ENCODE data around the gene CD44. TPM values are rescaled to one million over a fixed set of nuclear protein-coding genes. Genes with fewer than 3 reads are reported as not detected.
"Not testable (repeated sequence)": the region's sequence is repeated elsewhere in the genome, so short reads cannot be mapped to it uniquely, and the experiment has no call there.

The CD44 gene
- 0.65 and 1.4 TPM in 2 replicates for total RNA-seq
- long read RNA-seq, partial matches to known transcripts: 0 of 1 reads
- long read RNA-seq, other reads (novel, unspliced or antisense): 1 of 1 reads

DNA sequence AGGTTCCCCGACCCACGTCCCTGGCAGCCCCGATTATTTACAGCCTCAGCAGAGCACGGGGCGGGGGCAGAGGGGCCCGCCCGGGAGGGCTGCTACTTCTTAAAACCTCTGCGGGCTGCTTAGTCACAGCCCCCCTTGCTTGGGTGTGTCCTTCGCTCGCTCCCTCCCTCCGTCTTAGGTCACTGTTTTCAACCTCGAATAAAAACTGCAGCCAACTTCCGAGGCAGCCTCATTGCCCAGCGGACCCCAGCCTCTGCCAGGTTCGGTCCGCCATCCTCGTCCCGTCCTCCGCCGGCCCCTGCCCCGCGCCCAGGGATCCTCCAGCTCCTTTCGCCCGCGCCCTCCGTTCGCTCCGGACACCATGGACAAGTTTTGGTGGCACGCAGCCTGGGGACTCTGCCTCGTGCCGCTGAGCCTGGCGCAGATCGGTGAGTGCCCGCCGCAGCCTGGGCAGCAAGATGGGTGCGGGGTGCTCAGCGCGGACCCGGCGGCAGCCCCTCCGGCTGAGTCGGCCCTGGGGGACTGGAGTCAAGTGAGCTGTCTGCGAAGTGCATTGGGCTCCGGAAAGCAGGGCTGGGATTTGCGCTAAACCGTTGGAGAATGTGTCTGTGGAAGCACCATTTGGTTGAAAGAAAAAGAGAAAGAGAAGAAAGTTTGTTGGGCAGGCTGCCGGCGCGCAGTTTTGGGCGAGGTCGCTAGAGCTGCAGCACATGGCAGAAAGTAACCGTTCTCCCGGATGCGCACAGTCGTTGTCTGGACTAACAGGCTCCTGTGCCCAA lies at the start of gene CD44:
Gene CD44 (plus strand): TSS at position 229 of the 779 bp plus-strand sequence. CDS start 133 bp downstream, at position 362.
- TF ChIP-seq CTCF (conservative IDR thresholded peaks at IDR 0.05): no peak
- DNase-seq (ENCODE audit: low read depth, low spot score): peak; percentile 14
- Mint-ChIP-seq H3K36me3 (ENCODE audit: low read depth) (peaks cover 4% of the 10 kb centered on the region), H3K4me1 (peaks cover 13% of the 10 kb centered on the region), H3K4me3 (peak within 1 kb of the TSS; percentile 68), H3K27ac (ENCODE audit: unreplicated experiment) (no peak within 1 kb of the TSS), H3K9me3 (no peaks in the 10 kb centered on the region), H3K27me3 (ENCODE audit: low read depth) (peaks cover 80% of the 10 kb centered on the region)

GRCh38 chr11:35089666-35090065 lies 49.3 kb upstream of the CD44 start:
- Mint-ChIP-seq H3K27me3 (ENCODE audit: low read depth) (no peaks in the 10 kb centered on the region), H3K36me3 (ENCODE audit: low read depth) (peaks cover 2% of the 10 kb centered on the region), H3K27ac (ENCODE audit: unreplicated experiment) (no peak overlapping the region), H3K4me1 (peaks cover 9% of the 10 kb centered on the region), H3K9me3 (peaks cover 6% of the 10 kb centered on the region), H3K4me3 (no peak overlapping the region)
- no peak for DNase-seq (ENCODE audit: low read depth, low spot score)
- no peak for TF ChIP-seq CTCF (conservative IDR thresholded peaks at IDR 0.05)

GRCh38 chr11:35090125-35090524 lies 48.8 kb upstream of the CD44 start:
- H3K4me3 Mint-ChIP-seq: no peak overlapping the region
- H3K27me3 Mint-ChIP-seq (ENCODE audit: low read depth): no peaks in the 10 kb centered on the region
- H3K4me1 Mint-ChIP-seq: peaks cover 9% of the 10 kb centered on the region
- H3K9me3 Mint-ChIP-seq: peaks cover 9% of the 10 kb centered on the region
- TF ChIP-seq CTCF (conservative IDR thresholded peaks at IDR 0.05): no peak
- H3K36me3 Mint-ChIP-seq (ENCODE audit: low read depth): peaks cover 5% of the 10 kb centered on the region
- no peak for DNase-seq (ENCODE audit: low read depth, low spot score)
- no peak overlapping the region for H3K27ac Mint-ChIP-seq (ENCODE audit: unreplicated experiment)

DNA sequence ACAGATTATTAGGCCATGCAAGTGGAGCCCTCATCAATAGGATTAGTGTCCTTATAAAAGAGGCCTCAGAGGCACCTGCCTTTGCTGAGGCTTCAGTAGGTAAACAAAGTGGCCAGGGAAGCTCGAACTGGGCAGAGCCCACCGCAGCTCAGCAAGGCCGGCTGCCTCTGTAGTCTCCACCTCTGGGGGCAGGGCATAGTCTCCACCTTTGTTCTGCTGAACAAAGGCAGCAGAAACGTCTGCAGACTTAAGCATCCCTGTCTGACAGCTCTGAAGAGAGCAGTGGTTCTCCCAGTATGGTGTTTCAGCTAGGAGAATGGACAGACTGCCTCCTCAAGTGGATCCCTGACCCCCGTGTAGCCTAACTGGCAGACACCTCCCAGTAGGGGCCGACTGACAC lies 48.0 kb upstream of the CD44 start:
- not testable (repeated sequence) for H3K27me3 Mint-ChIP-seq (ENCODE audit: low read depth); H3K27ac Mint-ChIP-seq (ENCODE audit: unreplicated experiment); DNase-seq (ENCODE audit: low read depth, low spot score); H3K4me1 Mint-ChIP-seq; H3K9me3 Mint-ChIP-seq; H3K4me3 Mint-ChIP-seq; H3K36me3 Mint-ChIP-seq (ENCODE audit: low read depth)

- H3K4me3 Mint-ChIP-seq: no peak overlapping the region
- TF ChIP-seq CTCF (conservative IDR thresholded peaks at IDR 0.05): no peak
- H3K27ac Mint-ChIP-seq (ENCODE audit: unreplicated experiment): no peak overlapping the region
- DNase-seq (ENCODE audit: low read depth, low spot score): no peak
- H3K4me1 Mint-ChIP-seq: no peaks in the 10 kb centered on the region
- peaks cover 3% of the 10 kb centered on the region for H3K9me3 Mint-ChIP-seq
- H3K27me3 Mint-ChIP-seq (ENCODE audit: low read depth): no peaks in the 10 kb centered on the region
- peaks cover 4% of the 10 kb centered on the region for H3K36me3 Mint-ChIP-seq (ENCODE audit: low read depth)
Observed at GRCh38 chr11:35096723-35097122, 42.2 kb upstream of the CD44 start.

DNA sequence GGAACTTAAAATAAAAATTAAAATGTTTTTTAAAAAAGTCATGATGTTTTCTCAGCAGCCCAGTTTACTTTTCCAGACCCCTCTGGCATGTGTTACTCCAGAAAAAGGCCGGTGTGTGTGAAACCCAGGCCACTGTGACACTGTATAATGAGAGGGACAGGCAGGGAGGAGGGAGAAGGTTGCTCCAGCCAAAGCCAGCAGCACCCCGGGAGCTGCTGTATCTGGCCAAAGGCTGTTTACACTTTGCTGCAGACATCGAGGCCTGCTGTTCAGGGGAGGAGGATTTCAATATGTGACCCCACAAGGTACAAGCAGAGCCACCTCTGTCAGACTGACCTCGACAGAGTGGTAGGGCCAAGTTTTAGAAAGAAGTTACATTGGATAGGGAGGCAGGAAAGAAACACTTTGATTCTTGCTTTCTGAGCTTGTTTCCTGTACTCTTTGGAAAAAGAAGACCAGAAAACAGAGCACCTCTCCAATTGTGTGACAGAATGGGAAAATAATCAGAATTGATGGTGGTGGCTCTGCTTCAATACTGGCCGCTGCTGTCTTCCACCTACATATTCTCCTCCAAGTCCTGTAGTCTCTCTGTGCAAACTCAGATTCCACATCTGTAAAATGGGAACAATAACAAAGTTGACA lies 41.0 kb upstream of the CD44 start:
- no peak for TF ChIP-seq CTCF (conservative IDR thresholded peaks at IDR 0.05)
- Mint-ChIP-seq H3K27me3 (ENCODE audit: low read depth) (no peaks in the 10 kb centered on the region), H3K27ac (ENCODE audit: unreplicated experiment) (no peak overlapping the region), H3K4me1 (no peaks in the 10 kb centered on the region), H3K36me3 (ENCODE audit: low read depth) (peaks cover 2% of the 10 kb centered on the region), H3K4me3 (no peak overlapping the region), H3K9me3 (peaks cover 3% of the 10 kb centered on the region)
- DNase-seq (ENCODE audit: low read depth, low spot score): no peak
